H1 (cell line): ENCODE results near the gene ZNF77. TPM values are rescaled to one million over a fixed set of nuclear protein-coding genes. Genes with fewer than 3 reads are reported as not detected.

Experiments
- polyA plus RNA-seq, 7 experiments: library from polyadenylated mRNA; depleted of rRNA in 3 of 7; stranded (reverse) in 5 of 7; unstranded in 2 of 7; fragments of >200 nt in 5 of 7; fragments of 200-250 nt in 2 of 7; gene quantifications; 1 replicate in 5 of 7; 2 replicates in 1 of 7; 4 replicates in 1 of 7; pipeline versions ENCODE4 v1.2.1 to v1.2.3, GENCODE V29; 2011 to 2013; ENCODE audit warnings: missing spikeins in 2 of 7, mixed read lengths in 2 of 7
- total RNA-seq: library from RNA; stranded (reverse); fragmentation: NEBNext Ultra II Directional; extraction: Animal tissue kit (Norgen Biotek cat#: 25700); gene quantifications from 2 replicates; pipeline ENCODE4 v1.2.1, GENCODE V29; 2021
- TF ChIP-seq, protein P1 (sequence below), 3 experiments: IDR thresholded peaks; 1 replicate in 2 of 3; 2 replicates in 1 of 3; pipeline versions ENCODE4 v1.5.1 to v1.6.1; 2011; ENCODE audit warnings: low read length in 3 of 3, mild to moderate bottlenecking in 3 of 3, inconsistent platforms in 2 of 3, low read depth in 1 of 3, moderate library complexity in 1 of 3; ENCODE audit not compliant: insufficient read depth in 1 of 3; ENCODE audit errors: control extremely low read depth in 1 of 3

ZNF77 gene
- total and polyA plus RNA-seq, 2 of the 8 experiments (the other 6 are each of a cell fraction or from before 2014, with no cell fraction given): 2.9 to 4.7 TPM

DNA sequence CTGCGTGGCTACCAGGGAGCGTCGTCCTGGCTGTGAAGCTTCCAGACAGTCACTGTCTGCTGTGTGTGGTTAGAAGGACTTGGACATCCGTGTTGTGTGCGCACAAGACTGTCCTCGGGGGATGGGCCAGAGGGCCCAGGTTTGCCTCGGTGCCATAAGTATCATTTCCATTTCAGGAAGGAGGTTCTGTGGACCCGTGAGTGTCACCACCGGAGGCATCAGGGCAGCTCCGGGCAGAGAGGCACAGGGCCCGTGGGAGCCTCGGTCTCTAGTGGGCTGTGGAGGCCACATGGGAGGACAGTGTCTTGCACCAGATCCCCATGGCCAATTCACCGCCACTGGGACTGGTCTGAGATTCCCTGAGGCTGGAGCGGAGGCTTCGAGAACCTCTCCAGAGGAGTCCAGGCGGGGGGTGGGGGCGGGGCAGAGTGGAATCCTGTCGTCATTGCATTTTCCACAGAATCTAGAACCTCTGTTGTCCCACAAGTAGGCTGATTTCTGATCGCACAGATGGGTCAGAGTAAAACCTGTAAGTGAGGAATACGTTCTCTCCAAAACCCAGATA, 38.1 kb downstream of the ZNF77 start (continued):
- TF ChIP-seq, protein P1, sequence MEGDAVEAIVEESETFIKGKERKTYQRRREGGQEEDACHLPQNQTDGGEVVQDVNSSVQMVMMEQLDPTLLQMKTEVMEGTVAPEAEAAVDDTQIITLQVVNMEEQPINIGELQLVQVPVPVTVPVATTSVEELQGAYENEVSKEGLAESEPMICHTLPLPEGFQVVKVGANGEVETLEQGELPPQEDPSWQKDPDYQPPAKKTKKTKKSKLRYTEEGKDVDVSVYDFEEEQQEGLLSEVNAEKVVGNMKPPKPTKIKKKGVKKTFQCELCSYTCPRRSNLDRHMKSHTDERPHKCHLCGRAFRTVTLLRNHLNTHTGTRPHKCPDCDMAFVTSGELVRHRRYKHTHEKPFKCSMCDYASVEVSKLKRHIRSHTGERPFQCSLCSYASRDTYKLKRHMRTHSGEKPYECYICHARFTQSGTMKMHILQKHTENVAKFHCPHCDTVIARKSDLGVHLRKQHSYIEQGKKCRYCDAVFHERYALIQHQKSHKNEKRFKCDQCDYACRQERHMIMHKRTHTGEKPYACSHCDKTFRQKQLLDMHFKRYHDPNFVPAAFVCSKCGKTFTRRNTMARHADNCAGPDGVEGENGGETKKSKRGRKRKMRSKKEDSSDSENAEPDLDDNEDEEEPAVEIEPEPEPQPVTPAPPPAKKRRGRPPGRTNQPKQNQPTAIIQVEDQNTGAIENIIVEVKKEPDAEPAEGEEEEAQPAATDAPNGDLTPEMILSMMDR (IDR thresholded peaks at IDR 0.05; ENCODE audit: control extremely low read depth in 1 of 3, insufficient read depth in 1 of 3, low read depth in 1 of 3, low read length in 3 of 3): no peak
